Stromal cell of bone marrow (primary cell): ENCODE measurements around the gene VPS50.

ENCODE experiments used
- DNase-seq: peaks from one replicate; pipeline ENCODE4 v3.0.0-alpha.2; 2012; ENCODE audit warnings: low read depth

The VPS50 gene

GRCh38 chr7:93409324-93409723 is 177.2 kb downstream of the VPS50 start:
- no peak for DNase-seq
